Retina (tissue), 1 donor: ENCODE measurements around the gene INF2.
A peak's percentile ranks its signal among the peaks of the same experiment; 100 is the strongest.
"Not testable (repeated sequence)": the region's sequence is repeated elsewhere in the genome, so short reads cannot be mapped to it uniquely, and the experiment has no call there.

Experiments
- DNase-seq: peaks from one replicate; pipeline ENCODE4 v3.0.0-alpha.2; 2016

INF2 gene

GRCh38 chr14:104724407-104724980 lies 35.1 kb downstream of the INF2 start:
- no peak for DNase-seq

GRCh38 chr14:104724981-104725771 lies 35.8 kb downstream of the INF2 start:
- DNase-seq, result peak; percentile 71

- DNase-seq, result no peak
Observed at GRCh38 chr14:104725772-104726548, 36.5 kb downstream of the INF2 start.

GRCh38 chr14:104726600-104727451 lies 37.4 kb downstream of the INF2 start:
- DNase-seq, result peak; percentile 29

- no peak for DNase-seq
Observed at GRCh38 chr14:104728631-104729030, 39.2 kb downstream of the INF2 start.

GRCh38 chr14:104729176-104729834 lies 39.9 kb downstream of the INF2 start:
- not testable (repeated sequence) for DNase-seq

GRCh38 chr14:104729835-104730181 lies 40.4 kb downstream of the INF2 start:
- DNase-seq, result no peak

- DNase-seq, result no peak
Observed at GRCh38 chr14:104730487-104730886, 41.1 kb downstream of the INF2 start.

- no peak for DNase-seq
Observed at GRCh38 chr14:104731320-104732294, 42.2 kb downstream of the INF2 start.

- DNase-seq, result no peak
Observed at GRCh38 chr14:104732355-104732804, 43.0 kb downstream of the INF2 start.

- DNase-seq, result no peak
Observed at GRCh38 chr14:104732931-104733681, 43.7 kb downstream of the INF2 start.

- no peak for DNase-seq
Observed at GRCh38 chr14:104734051-104734587, 44.7 kb downstream of the INF2 start.

GRCh38 chr14:104734601-104734990 lies 45.2 kb downstream of the INF2 start:
- no peak for DNase-seq

GRCh38 chr14:104734991-104735779 lies 45.8 kb downstream of the INF2 start:
- DNase-seq, result no peak

GRCh38 chr14:104735830-104736642 lies 46.6 kb downstream of the INF2 start:
- DNase-seq, result peak; percentile 27

- no peak for DNase-seq
Observed at GRCh38 chr14:104738375-104739019, 49.1 kb downstream of the INF2 start.

GRCh38 chr14:104739026-104739425 lies 49.6 kb downstream of the INF2 start:
- DNase-seq, result no peak
